GM21390 (cell line): ENCODE data around the gene PPP1R12A.

Experiments
- ATAC-seq: cut with Tn5 transposase; IDR thresholded peaks from one replicate; pipeline ENCODE4 v1.9.1; 2021; ENCODE audit not compliant: unreplicated experiment

The PPP1R12A gene

DNA sequence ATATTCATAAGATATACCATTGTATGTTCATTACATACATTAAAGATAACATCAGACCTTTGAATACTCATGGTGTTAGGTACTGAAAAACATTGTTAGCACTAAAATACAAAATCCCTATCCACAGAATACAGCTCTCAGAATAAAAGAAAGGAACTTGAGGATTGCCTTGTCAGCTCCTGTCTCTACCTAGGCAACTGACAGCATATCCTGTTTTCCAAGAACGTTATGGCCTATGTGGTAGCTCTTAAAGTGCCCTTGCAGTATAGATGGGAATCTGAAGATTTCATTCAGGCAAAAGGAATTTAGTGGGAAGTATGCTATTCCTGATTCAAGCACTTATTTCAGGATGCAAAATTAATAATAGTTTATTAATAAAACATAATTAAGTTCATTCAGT lies 1.8 kb upstream of the PPP1R12A start:
- ATAC-seq, result no peak

GRCh38 chr12:79935624-79936345 lies 888 bp upstream of the PPP1R12A start:
- peak; percentile 27 for ATAC-seq

DNA sequence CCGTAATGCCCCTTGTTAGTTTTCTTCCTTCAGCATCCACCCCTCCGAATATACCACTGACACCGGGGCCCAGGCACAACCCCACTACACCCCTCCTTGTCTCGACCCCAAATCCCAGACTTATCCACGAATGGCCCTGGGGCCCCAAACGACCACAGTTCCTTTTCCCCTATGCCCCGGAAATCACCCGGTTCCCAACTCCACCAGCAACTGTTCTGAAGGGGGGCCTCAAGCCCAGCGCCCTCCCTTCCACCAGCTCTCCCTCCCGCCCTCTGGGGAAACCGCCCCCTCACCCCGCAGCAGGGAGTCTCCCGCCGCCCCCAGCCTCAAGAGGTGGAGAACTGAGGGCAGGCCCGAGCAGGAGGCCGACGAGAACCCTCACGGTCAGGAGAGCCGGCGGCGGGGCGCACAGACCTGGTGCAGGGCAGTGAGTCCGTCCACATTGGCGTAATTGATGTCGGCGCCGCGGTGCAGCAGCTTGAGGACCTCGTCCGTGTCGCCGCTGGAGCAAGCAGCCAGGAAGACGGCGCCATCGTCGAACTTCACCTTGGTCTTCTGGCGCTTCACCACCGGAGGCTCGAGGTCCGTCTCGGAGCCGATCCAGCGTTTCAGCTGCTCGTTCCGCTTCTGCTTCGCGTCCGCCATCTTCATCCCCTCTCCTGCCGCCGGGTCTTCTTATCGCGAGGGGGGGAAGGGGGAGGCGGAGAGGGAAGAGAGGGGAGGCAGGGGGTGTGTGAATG lies 446 bp downstream of the PPP1R12A start:
- peak; percentile 12 for ATAC-seq

DNA sequence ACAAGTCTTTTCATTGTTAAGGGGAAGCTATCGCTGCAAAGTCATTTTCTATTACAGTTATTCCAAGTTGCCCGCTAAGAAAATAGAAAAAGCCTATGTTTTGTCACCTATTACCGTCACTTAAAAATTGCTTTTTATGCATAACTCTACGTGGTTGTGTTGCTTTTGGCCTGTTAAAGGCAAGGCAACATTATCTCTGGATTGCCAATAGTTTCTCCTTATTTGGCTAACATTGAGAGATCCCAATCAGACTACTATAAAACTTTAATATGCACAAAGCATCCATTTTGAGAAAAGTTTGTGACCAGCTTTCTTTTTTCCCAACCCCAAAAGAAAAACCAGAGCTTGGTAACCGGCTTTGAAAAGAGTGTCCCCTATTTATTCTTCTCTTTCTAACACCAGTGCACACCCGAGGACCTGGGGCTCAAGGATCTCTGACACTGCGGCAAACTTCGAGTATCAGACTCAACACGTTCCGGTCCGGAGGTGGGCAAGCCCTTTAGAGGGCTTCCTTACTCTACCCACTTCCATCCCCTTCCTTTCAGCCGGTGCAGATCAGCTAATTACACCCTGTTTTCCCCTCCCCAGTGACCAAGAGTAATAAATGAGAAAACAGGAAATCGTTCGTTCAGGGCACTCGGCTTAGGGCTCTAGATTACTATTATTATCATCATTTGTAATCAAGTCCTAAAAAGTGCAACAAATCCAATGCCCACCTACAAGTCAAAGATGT lies 1.2 kb downstream of the PPP1R12A start:
- no peak for ATAC-seq

DNA sequence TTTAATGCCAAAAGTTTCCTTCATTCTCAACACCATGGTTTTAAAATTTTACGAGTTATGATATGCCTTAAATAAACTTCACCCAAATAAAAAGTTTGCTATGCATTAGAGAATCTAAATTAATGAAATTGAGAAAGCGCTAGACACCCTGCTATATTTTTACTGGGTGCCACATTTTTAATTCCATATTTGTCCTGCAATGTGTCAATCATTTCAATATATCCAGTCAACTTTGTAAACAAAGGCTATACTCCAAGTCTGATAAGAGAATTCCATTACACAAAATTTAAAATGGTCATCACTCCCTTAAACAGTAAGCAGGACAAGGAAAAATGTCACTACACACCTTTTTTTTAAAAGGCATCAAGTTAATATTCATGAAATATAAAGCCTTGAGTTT lies 1.9 kb downstream of the PPP1R12A start:
- ATAC-seq, result no peak

DNA sequence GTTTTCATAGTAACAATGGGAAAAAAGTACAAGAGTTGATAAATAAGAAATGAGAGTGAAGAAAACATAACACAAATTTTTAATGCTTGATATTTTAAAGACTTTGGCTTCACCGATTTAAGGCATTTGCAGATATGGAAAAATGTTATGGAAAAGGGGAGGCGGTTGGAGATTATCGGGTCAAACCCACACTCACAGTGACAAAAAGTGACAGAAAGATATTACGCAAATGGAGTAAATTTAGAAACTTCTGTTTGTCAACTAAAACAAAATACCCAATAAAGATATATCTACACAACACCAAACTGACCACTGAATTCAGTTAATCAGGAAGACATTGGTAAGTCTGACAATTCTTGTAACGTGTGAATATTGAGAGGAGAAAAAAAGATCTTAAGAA lies 2.5 kb downstream of the PPP1R12A start:
- no peak for ATAC-seq

GRCh38 chr12:79929065-79929464 lies 5.8 kb downstream of the PPP1R12A start:
- no peak for ATAC-seq

DNA sequence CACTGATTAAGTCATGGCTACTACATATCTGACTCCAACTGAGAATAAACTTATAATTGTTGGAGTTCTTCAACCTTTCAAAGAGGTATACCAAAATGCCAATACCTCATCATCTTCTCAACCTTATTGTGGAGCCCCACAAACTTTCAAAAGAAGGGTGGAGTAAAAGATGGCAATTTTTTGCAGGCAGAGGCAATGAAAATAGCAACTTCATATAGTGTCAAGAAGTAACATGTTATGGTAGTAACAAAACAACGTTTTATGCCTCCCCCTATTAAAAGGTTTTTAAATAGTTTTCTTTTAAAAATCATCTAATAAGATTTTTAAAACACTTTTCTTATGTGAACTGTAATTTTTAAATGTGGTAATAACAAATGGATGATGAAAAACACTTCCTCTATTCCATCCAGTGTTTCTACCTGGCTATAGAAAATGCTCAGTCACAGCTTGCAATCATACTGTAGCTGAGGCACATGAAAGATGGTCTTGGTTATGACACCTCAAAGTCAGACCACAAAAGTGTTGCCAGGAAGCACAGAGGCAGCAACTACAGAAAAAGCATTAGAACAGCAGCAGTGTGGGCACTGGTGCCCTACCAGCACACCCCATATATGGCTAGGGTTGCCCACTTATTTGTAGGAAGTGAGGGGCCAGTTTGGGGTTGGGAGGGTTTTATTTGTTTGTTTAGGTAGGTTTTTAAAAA lies 7.0 kb downstream of the PPP1R12A start:
- ATAC-seq, result peak; percentile 97

- ATAC-seq, result no peak
Observed at GRCh38 chr12:79926951-79927350, 7.9 kb downstream of the PPP1R12A start.

- no peak for ATAC-seq
Observed at GRCh38 chr12:79925492-79925891, 9.4 kb downstream of the PPP1R12A start.

DNA sequence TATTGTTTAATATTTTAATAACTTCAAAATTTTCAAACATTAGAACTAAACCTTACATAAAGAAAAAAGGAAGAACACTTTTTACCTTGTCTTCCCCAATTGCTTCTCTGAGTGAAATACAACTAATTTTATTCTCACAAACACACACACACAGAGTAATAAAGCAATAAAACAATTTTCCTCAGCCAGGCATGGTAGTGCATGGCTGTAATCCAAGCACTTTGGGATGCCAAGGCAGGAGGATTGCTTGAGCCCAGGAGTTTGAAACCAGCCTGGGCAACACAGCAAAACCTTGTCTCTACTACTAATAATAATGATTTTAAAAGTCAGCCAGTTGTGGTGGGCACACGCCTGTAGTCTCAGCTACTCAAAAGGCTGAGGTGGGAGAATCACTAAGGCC lies 13.1 kb downstream of the PPP1R12A start:
- ATAC-seq, result no peak

DNA sequence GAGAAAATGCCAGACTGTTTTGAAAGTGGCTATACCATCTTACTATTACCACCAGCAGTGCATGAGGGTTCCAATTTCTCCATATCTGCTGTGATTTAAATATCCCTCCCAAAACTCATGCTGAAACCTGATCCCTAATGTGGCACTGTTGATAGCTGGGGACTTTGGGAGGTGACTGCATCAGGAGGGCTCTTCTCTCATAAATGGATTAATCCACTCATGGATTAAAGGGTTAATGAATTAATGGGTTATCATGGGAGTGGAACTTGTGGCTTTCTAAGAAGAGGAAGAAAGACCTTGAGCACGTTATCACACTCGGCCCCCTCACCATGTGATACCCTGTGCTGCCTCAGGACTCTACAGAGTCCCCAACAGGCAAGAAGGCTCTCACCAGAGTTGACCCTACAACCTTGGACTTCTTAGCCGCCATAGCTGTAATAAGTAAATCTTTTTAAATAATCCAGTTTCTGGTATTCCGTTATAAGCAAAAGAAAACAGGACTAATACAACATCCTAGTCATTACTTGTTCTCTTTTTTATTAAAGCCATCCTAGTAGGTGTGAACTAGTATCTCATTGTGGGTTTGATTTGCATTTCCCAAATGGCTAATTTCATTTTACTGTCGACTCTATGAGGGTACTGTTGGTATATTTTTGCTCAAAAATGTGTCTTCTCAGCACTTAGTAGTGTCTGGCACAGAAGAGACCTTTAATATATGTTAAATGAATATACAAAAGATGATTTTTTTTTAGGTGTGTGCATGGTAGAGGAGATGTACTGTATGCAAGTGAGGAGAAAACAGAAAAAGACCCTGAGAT lies 14.3 kb downstream of the PPP1R12A start:
- ATAC-seq, result no peak

GRCh38 chr12:79919762-79920161 lies 15.1 kb downstream of the PPP1R12A start:
- ATAC-seq, result no peak

GRCh38 chr12:79916826-79917225 lies 18.1 kb downstream of the PPP1R12A start:
- ATAC-seq, result no peak

- peak; percentile 47 for ATAC-seq
Observed at GRCh38 chr12:79911889-79912656, 22.8 kb downstream of the PPP1R12A start.

DNA sequence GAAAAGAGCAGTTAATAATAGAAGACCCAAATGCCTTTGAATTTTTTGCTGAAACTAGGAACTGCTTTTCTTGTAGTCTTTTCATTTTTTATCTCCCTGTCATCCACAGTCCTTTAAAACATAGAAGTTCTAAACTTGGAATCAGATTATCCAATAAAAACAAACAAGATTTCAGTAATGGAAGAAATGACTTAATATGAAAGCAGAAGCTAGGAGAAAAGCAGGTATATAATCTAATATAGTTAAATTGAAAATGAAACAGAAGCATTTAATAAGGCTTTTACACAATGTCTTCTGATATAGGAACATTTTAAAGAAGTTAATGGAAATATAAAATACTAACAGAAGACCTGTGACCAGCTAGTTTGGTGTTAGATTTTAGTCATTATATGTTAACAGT lies 26.5 kb downstream of the PPP1R12A start:
- no peak for ATAC-seq

- ATAC-seq, result no peak
Observed at GRCh38 chr12:79901506-79901905, 33.4 kb downstream of the PPP1R12A start.

GRCh38 chr12:79900951-79901350 lies 33.9 kb downstream of the PPP1R12A start:
- ATAC-seq, result no peak

DNA sequence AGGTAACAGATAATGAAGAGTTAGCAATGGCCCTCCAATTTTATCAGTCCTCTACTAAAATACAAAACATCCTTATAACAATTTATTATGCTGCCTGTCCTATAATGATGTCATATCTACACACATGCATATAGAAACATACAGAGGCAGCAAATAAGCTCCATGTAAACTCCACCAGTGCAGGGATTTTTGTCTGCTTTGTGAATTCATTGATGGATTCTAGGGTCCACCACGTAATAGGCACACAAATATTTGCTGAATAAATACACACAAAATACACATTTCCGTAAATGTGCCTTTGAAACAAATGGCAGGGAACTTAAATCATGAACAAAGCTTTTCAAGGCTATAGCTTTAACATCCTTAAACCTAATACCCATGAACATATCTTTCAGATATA lies 34.7 kb downstream of the PPP1R12A start:
- no peak for ATAC-seq

- ATAC-seq, result no peak
Observed at GRCh38 chr12:79897617-79898016, 37.3 kb downstream of the PPP1R12A start.
